ENCODE measurements around the gene TENT5A.
"Not testable (repeated sequence)": the region's sequence is repeated elsewhere in the genome, so short reads cannot be mapped to it uniquely, and the experiment has no call there.

TENT5A gene

GRCh38 chr6:81752084-81752920 lies at the start of gene TENT5A:
Gene TENT5A (minus strand): TSS chr6:81752681. CDS start chr6:81752141, 540 bp downstream.
- peak; percentile 84 for DNase-seq

GRCh38 chr6:81801489-81801888 lies 49.0 kb upstream of the TENT5A start:
- no peak for DNase-seq

- no peak for DNase-seq
Measured at GRCh38 chr6:81800666-81801065, 48.2 kb upstream of the TENT5A start.

- no peak for DNase-seq
Measured at GRCh38 chr6:81799323-81799722, 46.8 kb upstream of the TENT5A start.

- DNase-seq = no peak
Measured at GRCh38 chr6:81797591-81797990, 45.1 kb upstream of the TENT5A start.

- no peak for DNase-seq
Measured at GRCh38 chr6:81795890-81796289, 43.4 kb upstream of the TENT5A start.

- DNase-seq = no peak
Measured at GRCh38 chr6:81793821-81794475, 41.5 kb upstream of the TENT5A start.

GRCh38 chr6:81792826-81793225 lies 40.3 kb upstream of the TENT5A start:
- DNase-seq = no peak

- no peak for DNase-seq
Measured at GRCh38 chr6:81791756-81792155, 39.3 kb upstream of the TENT5A start.

GRCh38 chr6:81790034-81790433 lies 37.6 kb upstream of the TENT5A start:
- DNase-seq = no peak

- DNase-seq = no peak
Measured at GRCh38 chr6:81789291-81789690, 36.8 kb upstream of the TENT5A start.

- no peak for DNase-seq
Measured at GRCh38 chr6:81788748-81789147, 36.3 kb upstream of the TENT5A start.

- DNase-seq = no peak
Measured at GRCh38 chr6:81787313-81788068, 35.0 kb upstream of the TENT5A start.

GRCh38 chr6:81786150-81786549 lies 33.7 kb upstream of the TENT5A start:
- no peak for DNase-seq

GRCh38 chr6:81785377-81785776 lies 32.9 kb upstream of the TENT5A start:
- no peak for DNase-seq

GRCh38 chr6:81783893-81784292 lies 31.4 kb upstream of the TENT5A start:
- DNase-seq = no peak

GRCh38 chr6:81781624-81782023 lies 29.1 kb upstream of the TENT5A start:
- no peak for DNase-seq

GRCh38 chr6:81777586-81778268 lies 25.2 kb upstream of the TENT5A start:
- no peak for DNase-seq

GRCh38 chr6:81776219-81776618 lies 23.7 kb upstream of the TENT5A start:
- DNase-seq = not testable (repeated sequence)

- DNase-seq = no peak
Measured at GRCh38 chr6:81774542-81774941, 22.1 kb upstream of the TENT5A start.

- no peak for DNase-seq
Measured at GRCh38 chr6:81773887-81774286, 21.4 kb upstream of the TENT5A start.

GRCh38 chr6:81772741-81773140 lies 20.3 kb upstream of the TENT5A start:
- no peak for DNase-seq

GRCh38 chr6:81771097-81771496 lies 18.6 kb upstream of the TENT5A start:
- no peak for DNase-seq
